Fibroblast of lung (primary cell): ENCODE results near the gene CISD3.

Experiments
- EZH2 ChIP-seq: IDR thresholded peaks from 2 replicates; pipeline ENCODE4 v1.5.1; 2012; ENCODE audit warnings: low read length, control low read depth, mild to moderate bottlenecking; ENCODE audit errors: missing control alignments
- TF ChIP-seq, protein P1 (sequence below), 2 donors: IDR thresholded peaks in 1 of 2; conservative IDR thresholded peaks in 1 of 2; 1 replicate in 1 of 2; 2 replicates in 1 of 2; pipeline ENCODE4 v1.5.1; 2011 to 2012; ENCODE audit warnings: low read length in 2 of 2, control low read depth in 1 of 2, inconsistent platforms in 1 of 2, low read depth in 1 of 2, mild to moderate bottlenecking in 1 of 2

DNA sequence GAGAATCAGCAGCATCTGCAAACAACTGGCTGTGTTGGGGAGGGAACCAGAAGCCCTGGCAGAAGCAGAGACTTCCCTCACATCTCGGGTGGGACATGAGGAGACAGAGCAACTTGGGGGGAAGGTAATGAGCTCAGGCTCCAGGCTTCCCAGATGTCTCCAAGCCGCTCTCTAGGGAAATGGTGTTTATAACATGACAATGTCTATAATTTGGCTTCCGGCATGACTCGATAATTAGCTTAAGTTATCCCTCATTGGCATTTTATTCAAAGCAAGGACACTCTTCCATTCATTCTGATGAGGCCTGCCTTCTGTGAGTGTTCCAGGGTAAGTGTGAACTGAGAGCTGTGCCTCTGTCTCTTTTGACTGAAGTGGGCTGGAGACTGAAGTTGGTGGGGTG lies 39.8 kb upstream of the CISD3 start:
- TF ChIP-seq, protein P1, sequence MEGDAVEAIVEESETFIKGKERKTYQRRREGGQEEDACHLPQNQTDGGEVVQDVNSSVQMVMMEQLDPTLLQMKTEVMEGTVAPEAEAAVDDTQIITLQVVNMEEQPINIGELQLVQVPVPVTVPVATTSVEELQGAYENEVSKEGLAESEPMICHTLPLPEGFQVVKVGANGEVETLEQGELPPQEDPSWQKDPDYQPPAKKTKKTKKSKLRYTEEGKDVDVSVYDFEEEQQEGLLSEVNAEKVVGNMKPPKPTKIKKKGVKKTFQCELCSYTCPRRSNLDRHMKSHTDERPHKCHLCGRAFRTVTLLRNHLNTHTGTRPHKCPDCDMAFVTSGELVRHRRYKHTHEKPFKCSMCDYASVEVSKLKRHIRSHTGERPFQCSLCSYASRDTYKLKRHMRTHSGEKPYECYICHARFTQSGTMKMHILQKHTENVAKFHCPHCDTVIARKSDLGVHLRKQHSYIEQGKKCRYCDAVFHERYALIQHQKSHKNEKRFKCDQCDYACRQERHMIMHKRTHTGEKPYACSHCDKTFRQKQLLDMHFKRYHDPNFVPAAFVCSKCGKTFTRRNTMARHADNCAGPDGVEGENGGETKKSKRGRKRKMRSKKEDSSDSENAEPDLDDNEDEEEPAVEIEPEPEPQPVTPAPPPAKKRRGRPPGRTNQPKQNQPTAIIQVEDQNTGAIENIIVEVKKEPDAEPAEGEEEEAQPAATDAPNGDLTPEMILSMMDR (conservative IDR thresholded peaks at IDR 0.05 in 1 of 2, IDR thresholded peaks at IDR 0.05 in 1 of 2; ENCODE audit: low read depth in 1 of 2, low read length in 2 of 2) = no peak
- TF ChIP-seq EZH2 = no peak
